Measurements from ENCODE around the gene KRT28. TPM values are rescaled to one million over a fixed set of nuclear protein-coding genes. Genes with fewer than 3 reads are reported as not detected.

The KRT28 gene
- total and polyA plus RNA-seq, 2 of the 8 experiments (the other 6 are each of a cell fraction or from before 2014, with no cell fraction given): not detected

- no peak overlapping the region for H3K14ac ChIP-seq (ENCODE audit: insufficient read length)
- H3K79me1 ChIP-seq (ENCODE audit: low read depth, low read length): no peaks in the 10 kb centered on the region
- no peak overlapping the region for H3K18ac ChIP-seq (ENCODE audit: extremely low read depth, low read length)
- H2BK12ac ChIP-seq (ENCODE audit: low read depth, low read length): no peak overlapping the region
- no peak overlapping the region for H3K4me3 ChIP-seq (ENCODE audit: extremely low read depth in 1 of 4, insufficient read depth in 2 of 4, low read depth in 3 of 4, low read length in 4 of 4)
- H2AFZ ChIP-seq (ENCODE audit: low read length): no peak overlapping the region
- POLR2A ChIA-PET (ENCODE audit: partially characterized antibody): interaction anchor here (0.6 kb wide), 1 partner anchor 18 kb away, joined by 3 read pairs; no protein-coding TSS in a partner anchor
- no peak for FAIRE-seq
- 90% methylated on average over 6 of the region's 6 CpGs; no CpG with 5 or more reads in 1 of the 2 experiments for WGBS, 2 experiments (ENCODE audit: extremely low coverage in 1 of 2, insufficient coverage in 1 of 2, insufficient read length in 1 of 2, insufficient replicate concordance in 2 of 2, low coverage in 1 of 2, low lambda C conversion rate in 2 of 2, missing lambda C conversion rate in 1 of 2)
- H3K36me3 ChIP-seq (ENCODE audit: control insufficient read depth in 2 of 4, insufficient read depth in 4 of 4, low read length in 3 of 4): no peaks in the 10 kb centered on the region
- no peak for DNase-seq (ENCODE audit: low read depth in 1 of 2, low spot score in 2 of 2)
- H4K91ac ChIP-seq (replicated peaks; ENCODE audit: insufficient read length, low read length): no peak overlapping the region
- CTCF ChIA-PET (ENCODE audit: partially characterized antibody): interaction anchor here (0.7 to 1.6 kb wide), 4 partner anchors 9 to 131 kb away, joined by 3 to 6 read pairs (median 3); no protein-coding TSS in a partner anchor
- no peak overlapping the region for H2BK15ac ChIP-seq (ENCODE audit: low read length)
- H4K20me1 ChIP-seq (replicated peaks in 1 of 2; ENCODE audit: control insufficient read depth in 1 of 2, insufficient read depth in 2 of 2, low read length in 2 of 2): no peaks in the 10 kb centered on the region
- no peak overlapping the region for H2BK120ac ChIP-seq (replicated peaks; ENCODE audit: low read depth, low read length)
- no peak overlapping the region for H3K27ac ChIP-seq (ENCODE audit: low read depth, low read length)
- no peak overlapping the region for H3K9ac ChIP-seq (replicated peaks in 1 of 4; ENCODE audit: extremely low read depth in 1 of 4, low read depth in 3 of 4, low read length in 3 of 4)
- TF ChIP-seq KDM1A (IDR thresholded peaks at IDR 0.05; ENCODE audit: borderline replicate concordance, low read length) (no peak), POLR2AphosphoS5 (IDR thresholded peaks at IDR 0.05; ENCODE audit: low read depth, low read length) (no peak), SAP30 (IDR thresholded peaks at IDR 0.05; ENCODE audit: insufficient read depth, insufficient replicate concordance, low read length) (no peak), RXRA (IDR thresholded peaks at IDR 0.05; ENCODE audit: insufficient read depth, low read depth, low read length) (no peak), ZNF274 (IDR thresholded peaks at IDR 0.05; ENCODE audit: borderline replicate concordance, extremely low read depth, low read length) (no peak), TAF7 (optimal IDR thresholded peaks at IDR 0.05; ENCODE audit: borderline replicate concordance, low read depth, low read length) (no peak), POLR2A (IDR thresholded peaks at IDR 0.05; ENCODE audit: control extremely low read depth in 1 of 2, low read depth in 2 of 2, low read length in 2 of 2) (no peak), NANOG (IDR thresholded peaks at IDR 0.05; ENCODE audit: insufficient read depth, low read depth, low read length, poor library complexity, severe bottlenecking) (no peak), BACH1 (IDR thresholded peaks at IDR 0.05; ENCODE audit: low read length) (no peak), MAFK (IDR thresholded peaks at IDR 0.05; ENCODE audit: low read depth, low read length) (no peak), TAF1 (IDR thresholded peaks at IDR 0.05; ENCODE audit: low read depth, low read length) (no peak), GABPA (IDR thresholded peaks at IDR 0.05; ENCODE audit: borderline replicate concordance, insufficient read depth, low read length) (no peak)
- no peak overlapping the region for H3K23ac ChIP-seq (ENCODE audit: insufficient read length)
- no peaks in the 10 kb centered on the region for H3K4me1 ChIP-seq (replicated peaks in 1 of 4; ENCODE audit: control insufficient read depth in 3 of 4, insufficient read depth in 4 of 4, low read length in 3 of 4)
- H3K9me3 ChIP-seq (ENCODE audit: insufficient read depth in 2 of 2, low read depth in 1 of 2, low read length in 1 of 2): no peaks in the 10 kb centered on the region
- H2AK5ac ChIP-seq (ENCODE audit: low read depth, low read length): no peak overlapping the region
- no peak overlapping the region for H2BK5ac ChIP-seq (ENCODE audit: low read depth, low read length)
- no peak overlapping the region for H3K4ac ChIP-seq (replicated peaks; ENCODE audit: insufficient read length, low read depth, low read length)
- no peak overlapping the region for H3K56ac ChIP-seq (replicated peaks; ENCODE audit: insufficient read length, low read depth, low read length)
- H2BK20ac ChIP-seq (ENCODE audit: low read length): no peak overlapping the region
- H3K79me2 ChIP-seq (ENCODE audit: control insufficient read depth in 1 of 2, insufficient read depth in 2 of 2, low read length in 2 of 2): no peaks in the 10 kb centered on the region
- no peak overlapping the region for H3K4me2 ChIP-seq (ENCODE audit: insufficient read depth in 1 of 2, low read depth in 2 of 2, low read length in 2 of 2)
- no peak overlapping the region for H4K5ac ChIP-seq (ENCODE audit: insufficient read length, low read depth, low read length)
- no peak overlapping the region for H4K8ac ChIP-seq (ENCODE audit: extremely low read depth, insufficient read depth, low read length)
- H3K23me2 ChIP-seq (ENCODE audit: low read depth, low read length): no peaks in the 10 kb centered on the region; the same call in 1 of the 2 replicates
- peaks cover 0 to 1% (median 0%) of the 10 kb centered on the region in 4 experiments; a peak in 1 of 7 replicates for H3K27me3 ChIP-seq (replicated peaks in 1 of 4; ENCODE audit: control insufficient read depth in 3 of 4, extremely low read depth in 1 of 4, insufficient read depth in 3 of 4, low read length in 3 of 4)
These were observed 49.4 kb downstream of the KRT28 start for GRCh38 chr17:40750391-40750790.
